ENCODE data around the gene DIAPH2. TPM values are rescaled to one million over a fixed set of nuclear protein-coding genes. Genes with fewer than 3 reads are reported as not detected.
"Not testable (repeated sequence)": the region's sequence is repeated elsewhere in the genome, so short reads cannot be mapped to it uniquely, and the experiment has no call there.

The DIAPH2 gene
- total RNA-seq, 1 donor from 2014 or later, result 11.0 TPM

DNA sequence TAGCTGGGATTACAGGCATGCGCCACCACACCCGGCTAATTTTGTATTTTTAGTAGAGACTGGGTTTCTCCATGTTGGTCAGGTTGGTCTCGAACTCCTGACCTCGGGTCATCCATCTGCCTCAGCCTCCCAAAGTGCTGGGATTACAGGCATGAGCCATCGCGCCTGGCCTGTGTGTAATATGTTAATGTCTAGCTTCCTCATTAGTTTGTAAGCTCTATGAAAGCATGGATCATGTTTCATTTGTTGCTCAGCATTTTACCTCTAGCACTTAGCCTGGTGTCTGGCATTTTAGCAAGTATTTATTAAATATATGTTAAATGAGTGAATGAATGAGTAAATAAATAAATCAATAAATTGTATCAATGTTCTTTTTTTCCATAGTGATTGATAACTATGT, 29.8 kb downstream of the DIAPH2 start:
- not testable (repeated sequence) for FAIRE-seq; DNase-seq (ENCODE audit: low spot score in 2 of 2)

DNA sequence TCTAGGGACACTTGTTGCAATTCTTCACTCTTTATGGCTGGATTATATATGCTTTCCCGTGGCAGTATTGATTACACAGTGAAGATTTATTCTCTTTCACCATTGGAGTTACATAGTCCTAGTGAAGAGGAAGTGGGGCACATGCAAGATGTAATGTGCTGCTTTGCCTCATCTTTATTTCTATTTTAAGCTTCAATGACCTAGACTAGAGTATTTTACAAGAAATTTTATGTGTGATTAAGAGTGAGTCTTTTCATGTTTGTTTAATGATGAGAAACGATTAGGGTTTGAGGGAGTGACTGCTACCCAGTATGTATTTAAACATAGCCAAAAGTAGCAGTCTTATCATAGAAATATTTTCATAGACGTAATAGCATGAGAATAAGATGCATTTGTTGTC, 30.8 kb downstream of the DIAPH2 start:
- FAIRE-seq (no peak), DNase-seq (ENCODE audit: low spot score in 2 of 2) (no peak)

DNA sequence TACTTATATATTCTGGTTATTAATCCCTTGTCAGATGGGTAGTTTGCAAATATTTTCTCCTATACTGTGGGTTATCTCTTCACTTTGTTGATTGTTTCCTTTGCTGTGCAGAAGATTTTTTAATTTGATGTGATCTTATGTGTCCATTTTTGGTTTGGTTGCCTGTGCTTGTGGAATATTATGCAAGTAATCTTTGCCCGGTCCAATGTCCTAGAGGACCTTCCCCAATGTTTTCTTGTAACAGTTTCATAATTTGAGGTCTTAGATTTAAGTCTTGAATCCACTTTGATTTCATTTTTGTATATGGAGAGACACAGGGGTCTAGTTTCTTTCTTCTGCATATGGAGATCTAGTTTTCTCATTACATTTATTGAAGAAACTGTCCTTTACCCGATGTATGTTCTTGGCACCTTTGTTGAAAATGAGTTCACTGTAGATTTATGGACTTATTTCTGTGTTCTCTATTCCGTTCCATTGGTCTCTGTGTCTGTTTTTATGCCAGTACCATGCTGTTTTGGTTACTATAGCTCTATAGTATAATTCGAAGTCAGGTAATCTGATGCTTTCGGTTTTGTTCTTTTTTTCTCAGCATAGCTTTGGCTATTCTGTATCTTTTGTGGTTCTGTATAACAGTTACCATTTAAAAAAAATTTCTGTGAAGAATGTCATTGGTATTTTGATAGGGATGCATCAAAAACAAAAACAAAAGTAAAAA, 34.7 kb downstream of the DIAPH2 start:
- FAIRE-seq (no peak), DNase-seq (ENCODE audit: low spot score in 2 of 2) (no peak)

DNA sequence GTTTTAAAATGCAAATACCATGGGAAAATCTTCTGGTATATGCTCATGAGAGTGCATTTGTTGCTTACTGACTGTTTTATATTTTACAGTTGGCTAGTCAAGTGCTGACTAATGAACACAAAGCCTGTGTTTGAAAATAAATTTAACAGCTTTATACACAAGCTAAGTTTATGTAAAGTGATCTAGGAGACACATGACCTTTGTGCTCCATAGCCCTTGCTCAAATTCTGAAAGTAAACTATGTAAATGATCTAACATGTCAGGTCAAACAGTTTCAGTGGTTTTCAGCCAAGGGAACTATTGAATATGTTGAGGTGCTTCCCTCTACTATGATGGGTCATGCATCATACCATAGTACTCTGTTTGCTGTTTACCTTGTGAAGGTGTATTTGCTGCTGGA, 36.7 kb downstream of the DIAPH2 start:
- DNase-seq (ENCODE audit: low spot score in 2 of 2), result no peak
- FAIRE-seq, result no peak

DNA sequence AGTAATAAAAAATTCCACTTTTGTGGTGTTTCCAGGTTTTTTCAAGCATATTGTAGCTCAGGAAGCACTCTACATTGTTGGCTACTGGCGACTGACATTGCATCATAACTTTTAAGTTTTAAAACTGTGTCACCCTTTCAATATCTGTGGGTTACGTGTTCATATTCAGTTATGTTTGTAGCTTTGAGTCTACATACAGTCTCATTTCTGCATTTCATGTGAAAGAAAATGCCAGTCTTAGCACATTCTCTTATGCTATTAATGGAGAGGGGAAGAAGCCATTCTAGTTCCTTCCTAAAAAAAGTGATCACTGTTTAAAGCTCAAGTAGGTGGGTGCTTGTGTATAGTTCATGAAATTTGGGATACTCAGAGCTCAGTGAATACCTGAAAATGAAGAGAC, 38.1 kb downstream of the DIAPH2 start:
- DNase-seq (ENCODE audit: low spot score in 2 of 2) (no peak), FAIRE-seq (no peak)

DNA sequence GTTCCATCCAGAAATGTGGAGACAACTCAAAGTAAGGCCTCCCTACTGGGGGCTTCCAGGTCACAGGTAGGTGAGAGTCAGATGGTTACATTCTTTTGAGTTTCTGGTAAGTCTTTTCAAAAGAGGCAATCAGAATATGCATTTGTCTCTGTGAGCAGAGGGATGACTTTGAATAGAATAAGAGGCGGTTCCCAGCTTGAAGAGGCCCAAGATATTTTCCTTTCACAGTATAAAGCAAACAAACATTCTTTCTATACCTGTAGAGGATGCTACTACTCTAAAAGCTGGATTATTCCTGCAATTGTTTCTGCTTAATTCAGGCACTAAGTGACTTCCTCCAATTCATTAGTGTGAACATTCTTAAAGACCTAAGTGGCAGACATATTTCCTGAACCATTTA, 44.4 kb downstream of the DIAPH2 start:
- FAIRE-seq (no peak), DNase-seq (ENCODE audit: low spot score in 2 of 2) (no peak)

DNA sequence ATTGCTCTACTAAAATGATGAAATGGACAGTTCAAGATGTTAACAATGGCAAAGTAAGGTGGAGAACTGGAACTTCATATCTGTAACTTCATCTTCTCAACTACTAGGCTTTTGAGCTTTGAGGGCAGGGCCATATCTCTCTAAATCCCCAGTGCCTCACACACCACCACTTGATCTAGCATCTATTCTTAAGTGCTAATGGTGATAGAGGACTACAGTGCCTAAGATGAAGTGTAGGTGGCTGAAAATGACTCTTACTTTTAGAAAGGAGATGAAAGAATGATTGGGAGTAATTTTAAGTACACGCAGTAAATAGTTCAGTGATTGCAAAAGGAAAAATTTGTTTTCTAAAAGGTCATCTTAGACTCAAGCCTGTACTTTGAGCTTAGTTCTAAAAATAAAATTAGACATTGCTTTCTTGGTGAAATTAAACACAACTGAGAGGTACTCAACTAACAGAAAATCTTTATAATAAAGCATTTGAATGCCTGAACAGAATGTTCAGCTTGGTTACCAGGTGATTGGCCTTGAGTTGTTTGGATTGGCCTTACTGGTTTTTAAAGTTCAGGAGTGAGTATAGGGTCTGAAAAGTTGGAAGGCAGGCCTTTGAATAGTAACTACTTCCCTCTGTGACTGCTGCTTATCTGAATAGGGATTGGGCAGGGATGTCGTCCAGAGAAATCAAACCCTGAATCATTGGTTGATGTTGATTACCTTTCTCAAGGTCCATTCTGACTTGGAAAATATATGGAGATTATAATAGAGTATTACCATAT, 45.4 kb downstream of the DIAPH2 start:
- FAIRE-seq (no peak), DNase-seq (ENCODE audit: low spot score in 2 of 2) (no peak)

DNA sequence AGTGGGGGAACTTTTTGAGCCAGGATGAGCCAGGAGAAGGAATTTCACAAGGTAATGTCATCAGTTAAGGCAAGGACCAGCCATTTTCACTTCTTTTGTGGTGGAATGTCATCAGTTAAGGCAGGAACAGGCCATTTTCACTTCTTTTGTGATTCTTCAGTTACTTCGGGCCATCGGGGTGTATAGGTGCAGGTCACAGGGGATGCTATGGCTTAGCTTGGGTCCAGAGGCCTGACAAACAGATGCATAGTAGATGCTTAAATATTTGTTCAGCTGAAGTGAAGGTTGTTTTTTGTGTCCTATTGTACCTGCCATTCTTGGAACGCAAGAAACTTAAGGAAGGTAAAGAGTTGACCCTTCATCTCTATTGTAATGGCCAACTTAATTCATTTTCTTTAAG, 46.4 kb downstream of the DIAPH2 start:
- not testable (repeated sequence) for FAIRE-seq; DNase-seq (ENCODE audit: low spot score in 2 of 2)

DNA sequence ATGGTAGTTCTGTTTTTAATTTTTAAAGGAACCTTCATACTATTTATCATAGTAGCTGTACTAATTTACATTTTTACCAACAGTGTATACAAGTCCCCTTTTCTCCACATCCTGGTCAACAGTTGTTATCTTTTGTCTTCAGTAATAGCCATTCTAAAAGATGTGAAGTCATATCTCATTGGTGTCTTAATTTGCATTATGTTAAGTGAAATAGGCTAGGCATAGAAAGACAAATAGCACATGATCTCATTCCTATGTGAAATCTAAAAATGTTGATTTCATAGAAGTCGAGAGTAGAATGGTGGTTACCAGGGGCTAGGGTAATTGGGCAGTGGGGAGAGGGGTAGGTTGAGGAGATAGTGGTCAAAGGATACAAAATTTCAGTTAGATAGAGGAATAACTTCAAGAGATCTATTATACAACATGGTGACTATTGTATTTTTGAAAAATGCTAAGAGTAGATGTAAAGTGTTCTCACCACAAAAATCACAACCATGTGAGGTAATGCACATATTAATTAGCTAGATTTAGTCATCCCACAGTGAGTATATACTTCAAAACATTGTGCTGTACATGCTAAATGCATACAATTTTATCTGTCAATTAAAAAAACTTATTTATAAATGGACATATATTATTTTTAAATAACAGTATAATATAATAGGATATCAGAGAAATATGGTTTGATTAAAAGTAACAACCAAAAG, 58.9 kb downstream of the DIAPH2 start:
- FAIRE-seq (no peak), DNase-seq (ENCODE audit: low spot score in 2 of 2) (no peak)

DNA sequence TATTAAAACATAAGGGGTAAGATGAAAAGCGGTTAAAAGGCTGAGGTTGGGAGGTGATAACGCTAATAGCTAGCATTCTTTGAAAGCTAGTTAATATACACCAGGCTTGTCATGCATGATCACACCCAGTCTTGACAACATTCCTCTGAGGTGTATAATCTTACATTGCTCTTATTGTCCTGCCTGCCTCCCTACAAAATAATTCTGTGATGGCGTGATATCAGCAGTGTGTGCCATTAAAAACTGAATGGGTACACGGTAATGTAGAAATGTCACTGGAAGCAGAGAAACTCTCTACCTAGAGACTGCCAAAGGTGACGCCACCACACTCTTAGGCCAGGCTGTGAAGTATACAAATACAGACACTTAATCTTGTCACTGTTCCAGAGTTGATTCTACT, 68.1 kb downstream of the DIAPH2 start:
- FAIRE-seq (no peak), DNase-seq (ENCODE audit: low spot score in 2 of 2) (no peak)

DNA sequence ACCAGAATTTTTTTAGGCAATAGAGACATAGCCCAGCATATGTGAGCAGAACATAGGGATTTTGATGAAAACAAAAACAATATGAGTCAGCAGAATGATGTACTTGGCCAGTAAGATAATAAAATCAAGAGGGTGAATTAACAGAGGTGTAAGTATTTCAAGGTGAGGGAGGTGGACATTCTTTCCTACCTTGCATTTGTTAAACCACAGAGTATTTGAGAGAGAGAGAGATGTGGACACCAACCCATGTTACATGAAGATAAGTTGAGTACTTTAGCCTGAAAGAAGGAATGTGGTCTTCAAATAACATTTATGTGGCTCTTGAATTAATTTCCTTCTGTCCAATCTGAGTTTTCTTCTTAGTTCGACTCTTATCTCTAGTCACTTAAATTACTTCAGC, 68.6 kb downstream of the DIAPH2 start:
- DNase-seq (ENCODE audit: low spot score in 2 of 2) (no peak), FAIRE-seq (no peak)

DNA sequence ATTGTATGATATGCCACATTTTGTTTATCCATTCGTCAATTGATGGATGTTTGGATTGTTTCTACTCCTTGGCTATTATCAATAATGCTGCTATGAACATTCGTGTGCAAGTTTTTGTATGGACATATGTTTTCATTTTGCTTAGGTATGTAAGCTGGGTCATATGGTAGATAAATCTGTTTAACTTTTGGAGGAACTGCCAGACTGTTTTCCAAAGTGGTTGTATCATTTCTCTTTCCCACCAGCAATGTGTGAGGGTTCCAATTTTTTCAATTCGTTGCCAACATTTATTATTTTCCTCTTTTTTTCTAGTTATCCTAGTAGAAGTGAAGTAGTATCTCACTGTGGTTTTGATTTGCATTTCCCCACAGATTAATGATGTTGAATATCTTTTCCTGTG, 71.8 kb downstream of the DIAPH2 start:
- FAIRE-seq, result no peak
- no peak for DNase-seq (ENCODE audit: low spot score in 2 of 2)

DNA sequence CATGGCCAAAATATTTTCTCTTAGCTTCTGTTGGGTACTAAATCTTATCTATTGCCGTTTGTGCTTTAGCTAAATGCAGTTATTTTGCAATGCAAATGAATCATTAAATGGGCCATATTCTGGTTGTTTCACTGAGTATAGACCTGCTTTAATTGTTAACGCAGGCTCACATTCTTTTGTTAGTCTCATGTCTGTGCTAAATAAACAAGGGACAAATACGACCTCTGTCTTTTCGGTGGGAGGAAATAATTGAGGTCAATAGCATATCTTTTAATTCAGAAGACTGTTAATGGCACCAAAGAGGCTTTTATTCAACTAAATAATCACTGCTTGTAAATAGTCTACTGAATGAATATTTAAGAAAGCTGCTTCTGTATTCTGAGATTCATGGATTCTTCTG, 76.9 kb downstream of the DIAPH2 start:
- no peak for FAIRE-seq
- no peak for DNase-seq (ENCODE audit: low spot score in 2 of 2)

DNA sequence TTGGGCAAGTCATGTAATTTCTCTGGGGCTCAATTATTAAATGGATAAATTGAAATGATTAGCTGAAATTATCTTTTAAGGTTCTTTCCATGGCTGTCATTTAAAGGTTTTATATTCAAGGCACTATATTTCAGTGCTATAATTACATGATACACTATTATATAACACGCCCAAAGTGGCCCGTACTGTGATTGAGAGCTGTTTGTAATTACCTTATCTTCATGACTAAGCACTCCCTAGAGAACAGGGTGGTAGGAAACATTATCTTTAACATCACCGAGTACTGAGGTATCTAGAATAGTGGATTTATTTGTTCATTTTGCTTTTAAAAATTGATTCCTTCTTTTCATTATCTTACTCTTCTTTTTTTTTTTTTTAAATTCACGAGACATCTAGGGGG, 79.0 kb downstream of the DIAPH2 start:
- DNase-seq (ENCODE audit: low spot score in 2 of 2) (no peak), FAIRE-seq (no peak)

DNA sequence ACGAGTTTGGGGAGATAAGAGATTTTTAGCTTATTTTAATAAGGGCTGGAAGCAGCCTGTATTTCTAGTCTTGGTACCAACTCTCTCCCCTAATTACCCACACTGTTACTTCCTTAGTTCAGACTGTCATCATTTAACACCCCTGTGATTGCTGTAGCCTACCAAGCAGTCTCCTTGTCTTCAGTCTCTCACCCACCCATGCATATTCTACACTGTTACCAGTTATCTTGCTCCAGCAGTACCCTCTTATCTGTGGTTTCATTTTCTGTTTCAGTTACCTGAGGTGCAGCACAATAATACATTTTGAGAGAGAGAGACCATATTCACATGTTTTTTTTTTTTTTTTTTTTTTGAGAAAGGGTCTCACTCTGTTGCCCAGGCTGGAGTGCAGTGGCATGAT, 80.2 kb downstream of the DIAPH2 start:
- no peak for FAIRE-seq
- no peak for DNase-seq (ENCODE audit: low spot score in 2 of 2)

DNA sequence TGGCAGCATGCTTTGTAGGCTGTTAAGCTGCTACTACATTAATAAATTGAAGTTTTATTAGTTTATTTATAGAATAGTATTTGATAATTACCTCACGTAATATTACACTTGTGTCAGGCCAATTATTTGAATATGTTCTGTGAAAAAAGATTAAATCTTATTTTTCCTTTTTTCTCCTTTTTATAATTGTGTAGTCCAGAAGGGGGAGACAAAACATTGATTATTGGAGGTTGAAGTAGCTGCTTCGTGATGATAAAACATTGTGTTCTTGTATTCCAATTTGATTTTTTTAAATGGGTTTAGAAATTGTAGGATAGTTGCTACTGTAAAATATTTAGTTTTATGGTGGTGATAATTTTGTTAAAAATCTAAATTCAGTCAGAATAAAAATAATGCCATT, 85.7 kb downstream of the DIAPH2 start:
- DNase-seq (ENCODE audit: low spot score in 2 of 2), result no peak
- FAIRE-seq, result peak; percentile 87

DNA sequence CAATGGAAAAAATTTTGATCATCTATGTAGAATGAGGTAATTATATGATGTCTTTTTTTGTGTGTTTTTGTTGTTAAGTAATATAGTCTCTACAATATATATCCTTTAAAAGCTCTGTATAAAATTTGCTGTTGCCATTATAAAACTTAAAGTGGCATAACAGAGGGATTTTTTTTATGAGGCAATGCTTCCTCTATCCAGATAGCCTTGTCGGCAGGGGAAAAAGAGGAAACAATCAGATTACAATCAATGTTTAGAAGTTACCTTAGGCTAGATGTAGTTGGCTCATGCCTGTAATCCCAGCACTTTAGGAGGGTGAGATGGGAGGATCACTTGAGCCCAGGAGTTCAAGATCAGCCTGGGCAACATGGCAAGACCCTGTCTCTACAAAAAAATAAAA, 86.8 kb downstream of the DIAPH2 start:
- FAIRE-seq (no peak), DNase-seq (ENCODE audit: low spot score in 2 of 2) (no peak)

DNA sequence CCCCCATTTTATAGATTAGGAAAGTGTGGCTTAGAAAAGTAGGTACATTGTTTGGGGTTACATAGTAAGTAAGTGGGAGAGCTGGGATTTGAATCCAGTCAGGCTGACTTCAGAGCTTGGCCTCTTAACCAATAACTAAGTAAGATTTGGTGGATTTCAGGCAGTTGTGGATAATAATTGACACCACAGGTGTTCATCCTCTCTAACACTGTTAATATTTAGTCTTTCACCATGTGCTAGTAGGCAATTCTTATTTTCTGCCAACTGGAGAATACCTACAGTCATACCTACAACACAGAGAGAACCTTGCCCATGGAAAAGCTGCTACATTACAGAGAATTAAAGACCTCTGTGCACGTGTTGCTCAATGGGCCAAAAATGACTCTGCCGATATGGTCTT, 89.5 kb downstream of the DIAPH2 start:
- DNase-seq (ENCODE audit: low spot score in 2 of 2), result no peak
- no peak for FAIRE-seq

DNA sequence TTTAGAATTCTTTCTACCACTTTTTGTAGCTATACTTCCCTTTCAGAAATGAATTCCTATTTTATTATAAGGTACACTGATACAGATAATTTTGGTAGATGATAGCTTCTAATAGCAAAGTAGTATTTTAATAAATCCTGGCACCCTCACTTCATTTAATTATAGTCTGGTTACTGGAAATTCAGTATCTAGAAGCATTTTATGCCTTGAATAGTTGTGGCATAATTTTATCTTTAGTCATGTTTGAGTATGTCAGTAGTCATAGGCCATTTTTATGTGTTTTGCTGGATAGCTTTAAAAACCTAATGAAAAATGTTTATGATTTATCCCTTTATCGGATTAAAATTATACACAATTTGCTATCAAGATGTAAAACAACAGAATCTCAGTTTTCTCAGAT, 92.3 kb downstream of the DIAPH2 start:
- FAIRE-seq (no peak), DNase-seq (ENCODE audit: low spot score in 2 of 2) (no peak)

DNA sequence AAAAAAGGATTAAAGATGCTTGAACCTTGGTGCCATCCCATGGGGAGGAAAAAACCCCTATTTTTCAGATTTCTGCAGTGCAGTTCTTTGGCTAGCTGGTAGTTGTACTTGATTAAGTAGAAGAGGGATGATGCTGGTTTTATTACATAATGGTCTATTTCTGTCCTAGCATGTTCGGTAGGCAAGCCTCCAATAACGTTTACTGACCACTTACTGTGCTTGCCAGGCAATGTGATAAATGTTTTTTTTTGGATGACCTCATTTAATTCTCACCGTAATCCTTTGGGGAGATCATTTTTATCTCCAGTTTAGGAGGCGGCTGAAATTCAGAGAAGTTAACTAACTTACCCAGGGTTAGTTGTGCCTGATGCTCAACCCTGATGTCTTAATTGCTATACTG, 106.9 kb downstream of the DIAPH2 start:
- FAIRE-seq, result no peak
- DNase-seq (ENCODE audit: low spot score in 2 of 2), result no peak

DNA sequence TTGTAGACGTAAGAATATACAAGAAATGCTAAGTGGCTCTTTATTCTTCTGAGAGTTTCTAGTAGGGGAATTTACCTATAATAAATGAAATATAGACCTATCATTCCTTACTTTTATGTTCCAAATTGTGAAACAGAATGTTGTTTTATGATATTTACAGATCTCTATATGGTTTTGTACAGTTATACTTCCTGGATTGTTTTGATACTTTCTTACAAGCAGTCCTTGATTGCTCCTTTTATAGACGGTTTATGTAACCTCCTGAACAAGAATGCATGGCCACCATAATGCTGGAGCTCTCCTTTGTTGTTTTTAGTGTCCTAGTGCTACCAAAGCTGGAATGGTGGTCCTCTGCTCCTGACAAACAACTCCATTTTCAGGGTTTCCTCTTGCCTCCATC, 107.4 kb downstream of the DIAPH2 start:
- DNase-seq (ENCODE audit: low spot score in 2 of 2), result no peak
- no peak for FAIRE-seq

DNA sequence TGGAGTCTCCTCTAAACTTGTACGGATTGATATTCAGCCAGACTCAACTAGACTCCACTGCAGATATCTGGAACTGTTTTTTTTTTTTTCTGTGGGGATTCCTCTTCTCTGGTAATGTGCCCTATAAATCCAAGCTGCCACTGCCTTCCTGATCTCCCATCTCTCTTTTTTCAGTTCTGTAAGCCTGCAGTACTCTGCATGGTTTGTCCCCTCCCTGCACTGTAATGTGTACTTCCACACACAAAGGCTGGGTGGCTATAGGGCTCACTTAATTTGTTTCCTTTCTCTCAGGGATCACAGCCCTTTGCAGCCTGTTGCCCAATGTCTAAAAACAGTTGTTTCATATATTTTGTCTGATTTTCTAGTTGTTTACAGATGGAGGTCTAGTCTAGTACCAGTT, 114.3 kb downstream of the DIAPH2 start:
- no peak for FAIRE-seq
- no peak for DNase-seq (ENCODE audit: low spot score in 2 of 2)

Measured in frontal cortex (tissue), 4 donors.